ENCODE results near the gene TSPAN1. TPM values are rescaled to one million over a fixed set of nuclear protein-coding genes. Genes with fewer than 3 reads are reported as not detected.

TSPAN1 gene
- total RNA-seq, 1 donor from 2014 or later: 3.9 TPM

DNA sequence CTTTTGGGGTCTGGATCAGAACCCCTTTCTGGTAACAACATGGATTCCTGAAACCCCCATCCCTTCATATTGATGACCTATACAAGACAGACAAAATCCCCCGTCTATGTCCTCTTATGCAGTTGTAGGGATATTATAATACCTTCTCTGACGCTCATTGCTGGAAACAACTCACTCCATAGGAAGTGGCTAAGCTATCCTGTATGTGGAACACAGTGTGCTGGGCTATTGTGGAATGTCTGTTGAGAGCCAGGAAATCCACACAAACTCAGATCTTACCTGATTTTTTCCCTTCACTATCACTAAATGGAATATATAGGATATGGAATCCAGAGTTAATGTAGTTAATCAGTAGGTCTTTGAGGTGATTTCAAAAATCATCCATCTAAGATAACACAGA is 24.8 kb upstream of the TSPAN1 start:
- H3K4me1 ChIP-seq: no peaks in the 10 kb centered on the region
- intact Hi-C loops (cut with DNase I): no loop called here
- no peak overlapping the region for H3K4me3 ChIP-seq
- H3K27ac ChIP-seq: no peak overlapping the region
- no peak for DNase-seq (ENCODE audit: extremely low spot score in 2 of 2)
- no peaks in the 10 kb centered on the region for H3K36me3 ChIP-seq
- H3K9me3 ChIP-seq: no peaks in the 10 kb centered on the region
- no peaks in the 10 kb centered on the region for H3K27me3 ChIP-seq
- TF ChIP-seq CTCF (IDR thresholded peaks at IDR 0.05) (no peak), POLR2A (IDR thresholded peaks at IDR 0.05) (no peak), POLR2AphosphoS5 (IDR thresholded peaks at IDR 0.05; ENCODE audit: insufficient read depth in 1 of 2, low read depth in 1 of 2) (peak in 1 of 2 donors; percentile 61)

- no peak overlapping the region for H3K27ac ChIP-seq
- no peak overlapping the region for H3K4me3 ChIP-seq
- DNase-seq (ENCODE audit: extremely low spot score in 2 of 2): no peak
- no peak for TF ChIP-seq CTCF (IDR thresholded peaks at IDR 0.05)
- no peak for TF ChIP-seq POLR2A (IDR thresholded peaks at IDR 0.05)
- TF ChIP-seq POLR2AphosphoS5 (IDR thresholded peaks at IDR 0.05; ENCODE audit: insufficient read depth in 1 of 2, low read depth in 1 of 2): no peak
- no peaks in the 10 kb centered on the region for H3K4me1 ChIP-seq
- intact Hi-C loops (cut with DNase I): no loop called here
- no peaks in the 10 kb centered on the region for H3K9me3 ChIP-seq
- H3K27me3 ChIP-seq: no peaks in the 10 kb centered on the region
- no peaks in the 10 kb centered on the region for H3K36me3 ChIP-seq
Observed at GRCh38 chr1:46152016-46152415, 22.9 kb upstream of the TSPAN1 start.

GRCh38 chr1:46153228-46153627 is 21.7 kb upstream of the TSPAN1 start:
- H3K9me3 ChIP-seq: no peaks in the 10 kb centered on the region
- H3K36me3 ChIP-seq: no peaks in the 10 kb centered on the region
- H3K27me3 ChIP-seq: no peaks in the 10 kb centered on the region
- no peak overlapping the region for H3K4me3 ChIP-seq
- no peaks in the 10 kb centered on the region for H3K4me1 ChIP-seq
- no peak for DNase-seq (ENCODE audit: extremely low spot score in 2 of 2)
- H3K27ac ChIP-seq: no peak overlapping the region
- intact Hi-C loops (cut with DNase I): no loop called here
- no peak for TF ChIP-seq CTCF (IDR thresholded peaks at IDR 0.05)
- TF ChIP-seq POLR2A (IDR thresholded peaks at IDR 0.05): no peak
- TF ChIP-seq POLR2AphosphoS5 (IDR thresholded peaks at IDR 0.05; ENCODE audit: insufficient read depth in 1 of 2, low read depth in 1 of 2): no peak

GRCh38 chr1:46153732-46154131 is 21.2 kb upstream of the TSPAN1 start:
- TF ChIP-seq POLR2AphosphoS5 (IDR thresholded peaks at IDR 0.05; ENCODE audit: insufficient read depth in 1 of 2, low read depth in 1 of 2) (no peak), CTCF (IDR thresholded peaks at IDR 0.05) (no peak), POLR2A (IDR thresholded peaks at IDR 0.05) (no peak)
- intact Hi-C loops (cut with DNase I): no loop called here
- no peak overlapping the region for H3K4me3 ChIP-seq
- DNase-seq (ENCODE audit: extremely low spot score in 2 of 2): no peak
- H3K27ac ChIP-seq: no peak overlapping the region
- no peaks in the 10 kb centered on the region for H3K4me1 ChIP-seq
- H3K36me3 ChIP-seq: no peaks in the 10 kb centered on the region
- no peaks in the 10 kb centered on the region for H3K9me3 ChIP-seq
- no peaks in the 10 kb centered on the region for H3K27me3 ChIP-seq

- Histone ChIP-seq H3K9me3 (no peaks in the 10 kb centered on the region), H3K36me3 (no peaks in the 10 kb centered on the region), H3K27me3 (no peaks in the 10 kb centered on the region), H3K4me1 (no peaks in the 10 kb centered on the region), H3K27ac (no peak overlapping the region), H3K4me3 (no peak overlapping the region)
- intact Hi-C loops (cut with DNase I): no loop called here
- DNase-seq (ENCODE audit: extremely low spot score in 2 of 2): no peak
- TF ChIP-seq POLR2AphosphoS5 (IDR thresholded peaks at IDR 0.05; ENCODE audit: insufficient read depth in 1 of 2, low read depth in 1 of 2) (no peak), CTCF (IDR thresholded peaks at IDR 0.05) (no peak), POLR2A (IDR thresholded peaks at IDR 0.05) (no peak)
Observed at GRCh38 chr1:46157916-46158311, 17.0 kb upstream of the TSPAN1 start.

All from vagina (tissue), 2 donors.